Immature natural killer cell (primary cell): ENCODE data around the gene PAOX. TPM values are rescaled to one million over a fixed set of nuclear protein-coding genes. Genes with fewer than 3 reads are reported as not detected.

Source experiments
- DNase-seq, 3 donors: peaks; one replicate each; pipeline ENCODE4 v3.0.0; 2022; ENCODE audit warnings: mixed read lengths in 1 of 3
- H3K27ac Mint-ChIP-seq, 6 donors: one replicate each; pipeline ENCODE4 v1.8.0; 2020; ENCODE audit warnings: mixed read lengths in 6 of 6, mild to moderate bottlenecking in 5 of 6, inconsistent platforms in 4 of 6, moderate library complexity in 3 of 6
- H3K27me3 Mint-ChIP-seq, 3 donors: one replicate each; pipeline ENCODE4 v1.8.0; 2020 to 2021; ENCODE audit warnings: low read depth in 3 of 3, mild to moderate bottlenecking in 3 of 3, mixed read lengths in 3 of 3, moderate library complexity in 3 of 3, inconsistent platforms in 1 of 3
- H3K36me3 Mint-ChIP-seq, 3 donors: one replicate each; pipeline ENCODE4 v1.8.0; 2020; ENCODE audit warnings: mixed read lengths in 3 of 3, inconsistent platforms in 2 of 3, mild to moderate bottlenecking in 2 of 3
- H3K4me1 Mint-ChIP-seq, 2 donors: one replicate each; pipeline ENCODE4 v1.8.0; 2020; ENCODE audit warnings: inconsistent platforms in 2 of 2, mild to moderate bottlenecking in 2 of 2, mixed read lengths in 2 of 2, moderate library complexity in 1 of 2
- H3K4me3 Mint-ChIP-seq, 5 donors: one replicate each; pipeline ENCODE4 v1.8.0; 2020; ENCODE audit warnings: mild to moderate bottlenecking in 5 of 5, mixed read lengths in 5 of 5, inconsistent platforms in 3 of 5, moderate library complexity in 3 of 5
- H3K9me3 Mint-ChIP-seq, 6 donors: one replicate each; pipeline ENCODE4 v1.8.0; 2020; ENCODE audit warnings: mild to moderate bottlenecking in 6 of 6, mixed read lengths in 6 of 6, inconsistent platforms in 4 of 6, moderate library complexity in 3 of 6
- polyA plus RNA-seq, 3 donors: library from polyadenylated mRNA; unstranded; fragments of 300-500 nt; fragmentation: Illumina TruSeq; gene quantifications; one replicate each; pipeline ENCODE4 v1.2.3, GENCODE V29; 2021

PAOX gene
- polyA plus RNA-seq, 3 donors from 2014 or later = 10.5 to 13.0 (median 11.0) TPM

GRCh38 chr10:133341983-133342382 lies 37.1 kb upstream of the PAOX start:
- Mint-ChIP-seq H3K9me3 (no peaks in the 10 kb centered on the region), H3K27ac (no peak overlapping the region), H3K4me3 (no peak overlapping the region), H3K4me1 (no peaks in the 10 kb centered on the region), H3K27me3 (peaks cover 7 to 21% (median 9%) of the 10 kb centered on the region in 3 donors), H3K36me3 (no peaks in the 10 kb centered on the region)
- DNase-seq = no peak

DNA sequence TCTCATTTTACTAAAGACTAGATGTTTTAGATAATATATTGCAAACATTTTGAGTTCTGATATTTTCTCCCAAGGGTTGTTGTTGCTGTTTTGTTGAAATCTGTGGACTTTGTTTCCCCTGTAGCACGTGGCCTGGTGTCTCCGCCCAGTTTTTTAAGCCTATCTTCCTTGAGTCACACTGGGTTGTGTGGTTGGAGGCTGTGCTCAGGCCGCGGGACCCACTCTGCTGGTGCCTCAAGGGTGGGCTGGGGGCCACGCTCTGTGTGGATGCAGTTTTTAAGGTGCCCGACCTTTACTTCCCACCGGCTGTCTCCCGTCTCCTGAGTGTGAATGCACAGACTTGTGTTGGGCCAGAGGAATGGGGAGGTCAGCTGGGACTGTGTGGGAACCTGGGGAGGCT lies 36.1 kb upstream of the PAOX start:
- Mint-ChIP-seq H3K4me3 (no peak overlapping the region), H3K27ac (no peak overlapping the region), H3K4me1 (no peaks in the 10 kb centered on the region), H3K9me3 (no peaks in the 10 kb centered on the region), H3K36me3 (no peaks in the 10 kb centered on the region), H3K27me3 (peaks cover 7 to 21% (median 9%) of the 10 kb centered on the region in 3 donors)
- DNase-seq = no peak

GRCh38 chr10:133343558-133343957 lies 35.5 kb upstream of the PAOX start:
- no peak overlapping the region for H3K4me3 Mint-ChIP-seq
- no peak overlapping the region for H3K27ac Mint-ChIP-seq
- peaks cover 7 to 21% (median 9%) of the 10 kb centered on the region in 3 donors for H3K27me3 Mint-ChIP-seq
- H3K9me3 Mint-ChIP-seq = no peaks in the 10 kb centered on the region
- no peak for DNase-seq
- H3K4me1 Mint-ChIP-seq = no peaks in the 10 kb centered on the region
- no peaks in the 10 kb centered on the region for H3K36me3 Mint-ChIP-seq

GRCh38 chr10:133344236-133344635 lies 34.8 kb upstream of the PAOX start:
- no peaks in the 10 kb centered on the region for H3K36me3 Mint-ChIP-seq
- H3K9me3 Mint-ChIP-seq = no peaks in the 10 kb centered on the region
- no peak overlapping the region for H3K27ac Mint-ChIP-seq
- no peak for DNase-seq
- H3K4me3 Mint-ChIP-seq = no peak overlapping the region
- peaks cover 8 to 21% (median 9%) of the 10 kb centered on the region in 3 donors for H3K27me3 Mint-ChIP-seq
- H3K4me1 Mint-ChIP-seq = no peaks in the 10 kb centered on the region

DNA sequence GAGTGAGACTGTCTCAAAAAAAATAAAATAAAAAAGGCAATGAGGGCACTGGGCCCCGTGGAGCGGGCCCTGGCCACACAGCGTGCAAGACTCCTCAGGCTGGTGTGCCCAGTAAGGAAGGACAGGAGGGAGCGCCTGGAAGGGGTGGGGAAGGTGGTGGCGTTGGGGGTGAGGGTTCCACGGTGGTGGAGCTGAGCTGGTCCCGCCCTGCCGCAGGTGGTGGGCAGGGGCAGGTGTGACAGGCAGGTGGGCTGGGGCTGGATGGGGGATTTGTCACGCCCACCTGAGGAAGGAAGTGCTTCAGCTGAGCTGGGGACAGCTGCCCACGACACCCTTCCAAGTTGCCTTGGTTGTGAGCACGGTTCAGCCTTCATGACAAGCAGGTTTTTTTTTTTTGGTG lies 32.6 kb upstream of the PAOX start:
- H3K4me1 Mint-ChIP-seq = no peaks in the 10 kb centered on the region
- H3K9me3 Mint-ChIP-seq = no peaks in the 10 kb centered on the region
- no peak for DNase-seq
- H3K27ac Mint-ChIP-seq = no peak overlapping the region
- no peak overlapping the region for H3K4me3 Mint-ChIP-seq
- no peaks in the 10 kb centered on the region for H3K36me3 Mint-ChIP-seq
- H3K27me3 Mint-ChIP-seq = peaks cover 6 to 23% (median 9%) of the 10 kb centered on the region in 3 donors

- Mint-ChIP-seq H3K27me3 (peaks cover 4 to 13% (median 8%) of the 10 kb centered on the region in 3 donors), H3K4me1 (no peaks in the 10 kb centered on the region)
Measured at GRCh38 chr10:133347710-133348517, 31.1 kb upstream of the PAOX start.

DNA sequence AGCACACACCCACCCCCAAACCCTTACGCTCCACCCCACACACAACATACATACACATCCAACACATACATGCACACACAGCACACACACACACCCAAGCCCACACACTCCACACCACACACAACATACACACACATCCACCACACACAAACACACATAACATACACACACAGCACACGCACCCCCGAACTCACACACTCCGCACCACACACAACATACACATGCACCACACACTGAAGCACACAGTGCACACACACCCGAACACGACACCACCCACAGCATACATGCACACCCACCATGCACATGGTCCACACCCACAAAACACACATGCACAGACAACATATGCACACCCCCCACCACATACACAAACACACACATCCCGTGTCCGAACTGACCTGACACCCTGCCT lies 29.9 kb upstream of the PAOX start:
- H3K9me3 Mint-ChIP-seq = no peaks in the 10 kb centered on the region
- peaks cover 2 to 9% (median 8%) of the 10 kb centered on the region in 3 donors for H3K27me3 Mint-ChIP-seq
- no peaks in the 10 kb centered on the region for H3K4me1 Mint-ChIP-seq
- no peaks in the 10 kb centered on the region for H3K36me3 Mint-ChIP-seq
- DNase-seq = no peak
- H3K4me3 Mint-ChIP-seq = no peak overlapping the region
- no peak overlapping the region for H3K27ac Mint-ChIP-seq

More at GRCh38 chr10:133347710-133348517, 31.1 kb upstream of the PAOX start:
- no peaks in the 10 kb centered on the region for H3K36me3 Mint-ChIP-seq
- no peak for DNase-seq
- no peaks in the 10 kb centered on the region for H3K9me3 Mint-ChIP-seq
- H3K27ac Mint-ChIP-seq = no peak overlapping the region
- no peak overlapping the region for H3K4me3 Mint-ChIP-seq

DNA sequence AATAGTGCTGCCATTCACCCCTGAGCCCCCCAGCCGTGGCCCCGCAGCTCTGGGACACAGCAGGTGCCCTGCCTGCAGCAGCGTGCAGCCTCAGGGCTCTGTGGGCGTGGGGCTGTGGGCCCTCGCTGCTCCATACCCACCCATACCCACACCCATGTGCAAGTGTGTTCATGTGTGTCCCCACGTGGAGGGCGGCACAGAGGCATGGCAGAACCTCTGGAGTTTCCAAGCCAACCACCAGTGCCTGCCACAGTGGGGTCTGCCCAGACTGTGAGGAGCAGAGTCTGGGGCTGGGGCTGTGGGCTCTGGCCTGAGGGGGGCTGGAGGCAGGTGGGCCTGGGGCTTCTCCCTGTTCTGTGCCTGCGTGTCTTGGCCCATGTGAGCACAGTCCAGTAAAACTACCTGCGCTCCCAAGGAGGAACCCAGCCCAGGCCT lies 29.5 kb upstream of the PAOX start:
- Mint-ChIP-seq H3K27ac (no peak overlapping the region), H3K9me3 (no peaks in the 10 kb centered on the region), H3K4me1 (no peaks in the 10 kb centered on the region), H3K36me3 (no peaks in the 10 kb centered on the region), H3K27me3 (peaks cover 2 to 8% (median 5%) of the 10 kb centered on the region in 3 donors), H3K4me3 (no peak overlapping the region)
- DNase-seq = no peak

GRCh38 chr10:133350283-133350949 lies 28.6 kb upstream of the PAOX start:
- Mint-ChIP-seq H3K27ac (no peak overlapping the region), H3K27me3 (peaks cover 2 to 8% (median 5%) of the 10 kb centered on the region in 3 donors), H3K9me3 (no peaks in the 10 kb centered on the region), H3K4me1 (no peaks in the 10 kb centered on the region), H3K36me3 (no peaks in the 10 kb centered on the region), H3K4me3 (no peak overlapping the region)
- DNase-seq = no peak

DNA sequence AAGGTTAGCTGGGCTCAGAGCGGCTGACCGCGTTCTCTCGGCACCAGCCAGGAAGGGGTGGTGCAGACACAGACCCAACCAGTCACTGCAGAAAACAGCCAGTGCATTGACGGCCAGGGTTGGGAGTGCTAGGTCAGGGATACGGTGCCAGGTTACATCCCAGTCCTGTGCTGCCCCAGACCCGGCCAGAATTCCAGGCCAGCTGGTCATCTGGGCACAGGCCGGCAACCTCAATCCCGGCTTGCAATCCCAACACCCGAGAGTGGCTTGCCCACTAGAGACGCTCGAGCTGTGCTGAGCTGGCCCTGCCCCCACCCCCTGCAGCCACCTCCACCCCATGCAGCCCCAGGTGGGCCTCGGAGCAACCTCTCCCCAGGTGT lies 28.1 kb upstream of the PAOX start:
- Mint-ChIP-seq H3K4me1 (no peaks in the 10 kb centered on the region), H3K9me3 (no peaks in the 10 kb centered on the region), H3K36me3 (no peaks in the 10 kb centered on the region), H3K27me3 (peaks cover 2 to 3% (median 3%) of the 10 kb centered on the region in 3 donors), H3K4me3 (no peak overlapping the region), H3K27ac (no peak overlapping the region)
- no peak for DNase-seq

- H3K4me3 Mint-ChIP-seq = no peak overlapping the region
- H3K9me3 Mint-ChIP-seq = no peaks in the 10 kb centered on the region
- H3K27me3 Mint-ChIP-seq = peaks cover 0 to 2% (median 2%) of the 10 kb centered on the region in 3 donors
- no peak for DNase-seq
- H3K36me3 Mint-ChIP-seq = no peaks in the 10 kb centered on the region
- H3K27ac Mint-ChIP-seq = no peak overlapping the region
- H3K4me1 Mint-ChIP-seq = peaks cover 0 to 2% of the 10 kb centered on the region in 2 donors
Measured at GRCh38 chr10:133351408-133352318, 27.4 kb upstream of the PAOX start.

DNA sequence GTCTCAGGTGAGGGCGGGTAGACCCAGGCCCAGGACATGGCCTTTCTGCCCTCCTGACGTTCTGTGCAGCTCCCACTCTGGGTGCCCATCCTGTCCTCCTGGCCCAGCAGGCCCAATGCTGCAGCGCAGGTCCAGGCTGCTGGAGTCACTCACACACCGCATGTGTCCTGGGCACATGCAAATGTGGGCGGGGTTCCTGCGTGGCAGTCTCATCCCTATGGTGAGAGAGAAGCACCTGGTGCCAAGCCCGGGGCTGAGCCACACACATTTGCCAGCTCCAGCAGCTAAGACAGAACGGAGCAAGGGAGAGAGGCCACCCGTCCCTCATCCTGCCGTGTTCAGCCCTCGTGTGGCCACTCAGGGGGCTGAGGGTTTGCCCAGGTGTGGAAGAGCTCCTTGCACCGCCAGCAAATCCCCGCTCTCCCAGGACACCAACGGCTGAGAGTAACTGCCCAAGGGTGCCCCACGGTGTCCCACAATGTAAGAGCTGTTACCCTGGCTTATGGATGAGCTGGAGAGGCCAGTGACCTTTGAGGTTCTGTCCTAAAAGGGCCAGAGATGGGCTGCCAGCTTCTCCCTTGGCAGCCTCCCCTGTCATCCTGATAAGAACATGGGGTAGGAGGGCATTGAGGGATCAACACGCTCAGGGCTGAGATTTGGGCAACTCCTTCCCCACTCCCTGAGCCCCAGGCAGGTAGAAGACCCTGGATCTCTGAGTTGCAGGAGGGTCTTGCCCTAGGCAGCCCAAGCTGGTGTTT lies 25.7 kb upstream of the PAOX start:
- H3K27me3 Mint-ChIP-seq = peaks cover 0 to 2% (median 2%) of the 10 kb centered on the region in 3 donors
- H3K4me1 Mint-ChIP-seq = peaks cover 0 to 4% of the 10 kb centered on the region in 2 donors
- H3K27ac Mint-ChIP-seq = no peak overlapping the region
- no peaks in the 10 kb centered on the region for H3K36me3 Mint-ChIP-seq
- DNase-seq = no peak
- no peak overlapping the region for H3K4me3 Mint-ChIP-seq
- H3K9me3 Mint-ChIP-seq = no peaks in the 10 kb centered on the region

DNA sequence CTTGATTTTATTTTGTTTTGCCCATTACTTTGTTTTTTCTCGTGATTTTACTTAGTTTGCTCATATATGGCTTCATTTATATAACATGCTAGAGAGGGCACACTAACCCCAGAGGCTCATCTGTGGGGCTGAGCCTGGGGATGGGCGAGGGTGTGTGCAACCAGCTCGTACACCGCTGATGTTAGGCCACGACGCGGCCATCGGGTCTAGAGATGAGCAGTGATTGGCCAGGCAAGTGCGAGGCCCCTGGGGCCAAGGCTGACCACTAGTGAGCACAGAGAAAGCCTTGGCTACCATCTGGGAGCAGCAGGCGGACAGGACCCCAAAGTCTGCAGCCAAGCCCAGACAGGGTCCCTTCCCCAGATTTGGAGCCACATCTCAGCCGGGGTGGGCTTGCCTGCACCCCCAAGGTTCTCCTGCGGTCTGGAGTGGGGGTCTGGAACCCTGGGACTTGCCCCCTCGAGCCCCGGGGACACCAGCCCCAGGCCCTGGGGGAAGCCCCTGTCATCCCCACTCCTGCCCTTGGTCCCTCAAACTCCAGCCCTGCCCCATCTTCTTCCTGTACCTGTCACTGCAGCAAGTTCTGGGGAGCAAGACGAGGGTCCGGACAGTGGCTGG lies 25.0 kb upstream of the PAOX start:
- DNase-seq = no peak
- peaks cover 0 to 4% of the 10 kb centered on the region in 2 donors for H3K4me1 Mint-ChIP-seq
- H3K4me3 Mint-ChIP-seq = no peak overlapping the region
- H3K27ac Mint-ChIP-seq = no peak overlapping the region
- H3K27me3 Mint-ChIP-seq = peaks cover 0 to 2% (median 2%) of the 10 kb centered on the region in 3 donors
- no peaks in the 10 kb centered on the region for H3K9me3 Mint-ChIP-seq
- no peaks in the 10 kb centered on the region for H3K36me3 Mint-ChIP-seq
